Kidney (tissue), 14 donors: ENCODE results near the gene ANO2. TPM values are rescaled to one million over a fixed set of nuclear protein-coding genes. Genes with fewer than 3 reads are reported as not detected.

Experiments used
- DNase-seq, 5 donors: peaks; one replicate each; pipeline ENCODE4 v3.0.0-alpha.2; 2013 to 2020
- FAIRE-seq: peaks from 2 replicates; lab custom pipeline; 2012; peaks lifted over from hg19 to GRCh38; lab: Jason Lieb, UNC
- H3K27ac ChIP-seq, 2 donors: one replicate each; pipeline ENCODE4 v1.7.0; 2013; ENCODE audit warnings: low read depth in 2 of 2, low read length in 2 of 2, inconsistent platforms in 1 of 2
- H3K27me3 ChIP-seq: one replicate; pipeline ENCODE4 v1.7.1; 2013; ENCODE audit warnings: low read length, inconsistent platforms; ENCODE audit not compliant: control insufficient read depth, insufficient read depth
- H3K36me3 ChIP-seq, 3 donors: one replicate each; pipeline versions ENCODE4 v1.7.0 to v1.7.1; 2013; ENCODE audit warnings: low read length in 3 of 3, control low read depth in 1 of 3, inconsistent platforms in 1 of 3; ENCODE audit not compliant: insufficient read depth in 3 of 3, control insufficient read depth in 2 of 3
- H3K4me1 ChIP-seq, 3 donors: one replicate each; pipeline versions ENCODE4 v1.7.0 to v1.7.1; 2013; ENCODE audit warnings: low read length in 3 of 3, inconsistent platforms in 1 of 3, low read depth in 1 of 3; ENCODE audit not compliant: control insufficient read depth in 2 of 3, insufficient read depth in 2 of 3
- H3K4me3 ChIP-seq, 3 donors: one replicate each; pipeline versions ENCODE4 v1.7.0 to v1.8.1; 2013; ENCODE audit warnings: low read length in 3 of 3, control low read depth in 1 of 3, inconsistent platforms in 1 of 3
- H3K9ac ChIP-seq, 3 donors: one replicate each; pipeline versions ENCODE4 v1.7.0 to v1.7.1; 2013; ENCODE audit warnings: low read length in 3 of 3, control low read depth in 1 of 3, inconsistent platforms in 1 of 3
- H3K9me3 ChIP-seq, 3 donors: one replicate each; pipeline versions ENCODE4 v1.7.0 to v1.7.1; 2013; ENCODE audit warnings: low read length in 3 of 3, control low read depth in 1 of 3, inconsistent platforms in 1 of 3; ENCODE audit not compliant: control insufficient read depth in 2 of 3, insufficient read depth in 1 of 3
- CTCF ChIP-seq: IDR thresholded peaks from 3 replicates; pipeline ENCODE4 v1.5.1; 2012; ENCODE audit warnings: mild to moderate bottlenecking, moderate library complexity, borderline replicate concordance; ENCODE audit not compliant: insufficient read depth; ENCODE audit errors: extremely low read depth
- intact Hi-C: fragments of 100-400 bp; cut with DNase I; formaldehyde crosslinking; loops from one replicate; pipeline ENCODE4 v1.11.1; 2022
- polyA plus RNA-seq: library from polyadenylated mRNA; stranded (reverse); fragments of 350-450 nt; fragmentation: Illumina TruSeq; extraction: RNeasy Lipid Tissue Mini Kit (QIAGEN cat#74804); gene quantifications from one replicate; pipeline ENCODE4 v1.2.3, GENCODE V29; 2014; ENCODE audit warnings: low read depth, low replicate concordance; ENCODE audit not compliant: insufficient read depth
- total RNA-seq: library from RNA; stranded (reverse); fragmentation: NEBNext Ultra II Directional; extraction: Animal tissue kit (Norgen Biotek cat#: 25700); gene quantifications from one replicate; pipeline ENCODE4 v1.2.1, GENCODE V29; 2021
- donor health status: control.
- donor health status: control.
- donor health status: control.
- donor health status: control.
- donor health status: control.
- donor health status: DM: yes; HTN: yes; CAD: no.
- donor health status: Normal renal cell carcinoma (clear cell type).

The ANO2 gene
- total and polyA plus RNA-seq, 2 donors from 2014 or later, result 0.34 to 4.4 TPM

GRCh38 chr12:5946388-5946787 is 1.3 kb upstream of the ANO2 start:
- intact Hi-C loops, result no loop called here
- TF ChIP-seq CTCF, result no peak
- H3K4me1 ChIP-seq, result peaks cover 0 to 3% (median 3%) of the 10 kb centered on the region in 3 donors
- no peak for FAIRE-seq
- no peak overlapping the region for H3K4me3 ChIP-seq
- H3K9ac ChIP-seq, result no peak overlapping the region
- no peak overlapping the region for H3K27ac ChIP-seq
- no peaks in the 10 kb centered on the region for H3K9me3 ChIP-seq
- H3K36me3 ChIP-seq, result no peaks in the 10 kb centered on the region
- H3K27me3 ChIP-seq, result peaks cover 5% of the 10 kb centered on the region
- no peak for DNase-seq

GRCh38 chr12:5944688-5945070 is 380 bp downstream of the ANO2 start:
- peaks cover 0 to 3% (median 3%) of the 10 kb centered on the region in 3 donors for H3K4me1 ChIP-seq
- H3K4me3 ChIP-seq, result peak overlapping the region; percentile 37 to 57 (median 55)
- no peaks in the 10 kb centered on the region for H3K9me3 ChIP-seq
- no peak for FAIRE-seq
- intact Hi-C loops, result no loop called here
- no peak overlapping the region for H3K27ac ChIP-seq
- DNase-seq, result peak in 2 of 5 donors; percentile 10 to 49
- no peaks in the 10 kb centered on the region for H3K36me3 ChIP-seq
- peak overlapping the region in 1 of 3 donors; percentile 37 for H3K9ac ChIP-seq
- TF ChIP-seq CTCF, result no peak
- peaks cover 5% of the 10 kb centered on the region for H3K27me3 ChIP-seq

GRCh38 chr12:5944053-5944452 is 1.0 kb downstream of the ANO2 start:
- TF ChIP-seq CTCF, result no peak
- Histone ChIP-seq H3K36me3 (no peaks in the 10 kb centered on the region), H3K9ac (no peak overlapping the region), H3K27me3 (peaks cover 5% of the 10 kb centered on the region), H3K9me3 (no peaks in the 10 kb centered on the region), H3K27ac (no peak overlapping the region), H3K4me1 (peaks cover 0 to 3% (median 3%) of the 10 kb centered on the region in 3 donors), H3K4me3 (no peak overlapping the region)
- FAIRE-seq, result no peak
- intact Hi-C loops, result no loop called here
- peak in 1 of 5 donors; percentile 37 for DNase-seq

- FAIRE-seq (no peak), DNase-seq (no peak)
- no peaks in the 10 kb centered on the region for H3K36me3 ChIP-seq
- H3K9me3 ChIP-seq, result no peaks in the 10 kb centered on the region
- no peak overlapping the region for H3K9ac ChIP-seq
- peaks cover 5% of the 10 kb centered on the region for H3K27me3 ChIP-seq
- intact Hi-C loops, result no loop called here
- peaks cover 0 to 3% (median 3%) of the 10 kb centered on the region in 3 donors for H3K4me1 ChIP-seq
- no peak overlapping the region for H3K27ac ChIP-seq
- no peak overlapping the region for H3K4me3 ChIP-seq
- no peak for TF ChIP-seq CTCF
Observed at GRCh38 chr12:5941907-5942306, 3.2 kb downstream of the ANO2 start.
